GM20000 (cell line): ENCODE results near the gene PRKG1.
"Not testable (repeated sequence)": the region's sequence is repeated elsewhere in the genome, so short reads cannot be mapped to it uniquely, and the experiment has no call there.

Experiments used
- DNase-seq: peaks from one replicate; pipeline ENCODE4 v3.0.0; 2012; ENCODE audit warnings: low spot score
- CTCF ChIP-seq: IDR thresholded peaks from 2 replicates; pipeline ENCODE4 v1.5.1; 2012; ENCODE audit warnings: mild to moderate bottlenecking, control low read depth; ENCODE audit errors: extremely low read depth, missing control alignments

PRKG1 gene

GRCh38 chr10:52187521-52188258, 1113.4 kb downstream of the PRKG1 start:
- no peak for DNase-seq
- no peak for TF ChIP-seq CTCF

DNA sequence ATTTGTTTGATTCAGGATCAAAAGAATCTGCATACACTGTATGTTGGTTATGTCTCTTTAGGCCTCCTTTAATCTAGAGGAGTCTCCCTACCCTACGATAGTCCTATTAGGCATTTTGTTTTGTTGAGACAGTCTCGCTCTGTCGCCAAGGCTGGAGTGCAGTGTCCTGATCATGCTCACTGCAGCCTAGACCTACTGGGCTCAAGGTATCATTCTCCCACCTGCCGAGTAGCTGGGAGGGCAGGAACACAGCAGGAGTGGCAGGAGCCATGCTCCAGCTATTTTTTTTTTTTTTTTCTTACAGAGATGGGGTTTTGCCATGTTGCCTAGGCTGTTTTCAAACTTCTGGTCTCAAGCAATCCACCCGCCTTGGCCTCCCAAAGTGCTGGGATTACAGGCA, 1116.8 kb downstream of the PRKG1 start:
- no peak for DNase-seq
- no peak for TF ChIP-seq CTCF

DNA sequence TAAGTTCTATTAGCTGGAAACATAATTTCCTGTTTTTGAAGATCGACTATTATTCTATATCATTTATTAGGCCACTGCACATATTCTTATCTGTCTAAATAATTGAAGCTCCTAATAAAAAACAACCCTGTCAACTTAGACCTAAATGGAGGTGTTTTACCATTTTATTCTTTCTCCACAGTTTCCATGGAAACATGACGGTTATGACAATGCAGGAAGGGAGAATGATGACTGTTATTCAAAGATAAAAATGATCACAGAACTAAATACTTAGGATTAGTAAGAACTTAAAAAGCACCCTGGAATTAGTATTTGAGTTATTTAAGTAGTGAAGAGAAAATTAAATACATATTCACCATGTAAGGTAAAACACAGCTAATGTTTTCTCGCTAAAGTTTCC, 1119.9 kb downstream of the PRKG1 start:
- no peak for DNase-seq
- TF ChIP-seq CTCF: no peak

GRCh38 chr10:52194716-52195115, 1120.4 kb downstream of the PRKG1 start:
- DNase-seq: no peak
- no peak for TF ChIP-seq CTCF

GRCh38 chr10:52197098-52197497, 1122.8 kb downstream of the PRKG1 start:
- no peak for TF ChIP-seq CTCF
- no peak for DNase-seq

DNA sequence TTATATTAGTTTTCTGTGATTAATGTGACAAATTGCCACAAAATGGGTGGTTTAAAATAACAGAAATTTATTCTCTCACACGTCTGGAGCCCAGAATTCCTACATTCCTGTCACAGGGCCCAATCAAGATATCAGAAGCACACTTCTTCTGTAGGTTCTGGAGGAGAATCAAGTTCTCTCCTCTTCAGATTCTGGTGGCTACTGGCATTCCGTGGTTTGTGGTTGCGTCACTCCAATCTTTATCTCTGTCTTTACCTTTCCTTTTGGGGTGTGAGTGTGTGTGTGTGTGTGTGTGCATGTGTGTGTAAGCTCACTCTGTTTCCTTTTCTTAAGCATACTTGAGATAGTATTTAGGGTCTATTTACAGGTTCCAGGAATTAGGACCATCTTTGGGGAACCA, 1124.3 kb downstream of the PRKG1 start:
- DNase-seq: no peak

DNA sequence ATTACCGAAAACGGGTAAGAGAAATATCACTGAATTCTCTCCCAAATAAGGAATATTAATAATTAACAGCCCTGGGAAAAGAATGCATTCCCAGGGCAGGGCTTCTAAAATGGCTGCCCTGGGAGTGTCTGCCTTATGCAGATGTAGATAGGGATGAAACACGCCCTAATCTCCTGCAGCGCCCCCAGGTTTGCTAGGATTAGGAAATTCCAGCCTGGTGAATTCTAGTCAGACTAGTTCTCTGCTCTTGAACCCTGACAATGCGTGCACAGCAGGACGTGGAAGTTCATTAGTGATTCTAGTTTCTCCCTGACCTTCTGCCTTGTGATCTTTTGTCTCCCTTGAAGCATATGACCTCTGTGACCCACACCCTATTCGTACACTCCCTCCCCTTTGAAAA, 1130.6 kb downstream of the PRKG1 start:
- not testable (repeated sequence) for DNase-seq

More for the DNA sequence above, 1124.3 kb downstream of the PRKG1 start:
- no peak for TF ChIP-seq CTCF

GRCh38 chr10:52208365-52208764, 1134.1 kb downstream of the PRKG1 start:
- no peak for TF ChIP-seq CTCF
- DNase-seq: no peak
